Activated gamma-delta T cell treated with Interleukin-2 at 50 U/mL for 16 hours (primary cell): ENCODE data around the gene LRRC27.

Source experiments
- DNase-seq: peaks from one replicate; pipeline ENCODE4 v3.0.0-alpha.2; 2020

LRRC27 gene

GRCh38 chr10:132339276-132339675, 7.3 kb downstream of the LRRC27 start:
- no peak for DNase-seq

- no peak for DNase-seq
These were observed 9.0 kb downstream of the LRRC27 start for GRCh38 chr10:132341017-132341416.

GRCh38 chr10:132341781-132342180, 9.8 kb downstream of the LRRC27 start:
- DNase-seq, result no peak

GRCh38 chr10:132342553-132342952, 10.6 kb downstream of the LRRC27 start:
- no peak for DNase-seq

- no peak for DNase-seq
These were observed 12.4 kb downstream of the LRRC27 start for GRCh38 chr10:132344386-132344785.

- no peak for DNase-seq
These were observed 13.4 kb downstream of the LRRC27 start for GRCh38 chr10:132345345-132345744.

GRCh38 chr10:132346806-132347205, 14.8 kb downstream of the LRRC27 start:
- DNase-seq, result no peak

GRCh38 chr10:132347211-132347930, 15.4 kb downstream of the LRRC27 start:
- DNase-seq, result no peak

GRCh38 chr10:132347931-132348267, 15.9 kb downstream of the LRRC27 start:
- no peak for DNase-seq

GRCh38 chr10:132349766-132350165, 17.8 kb downstream of the LRRC27 start:
- DNase-seq, result no peak

GRCh38 chr10:132350391-132350790, 18.4 kb downstream of the LRRC27 start:
- no peak for DNase-seq

GRCh38 chr10:132350946-132351345, 19.0 kb downstream of the LRRC27 start:
- no peak for DNase-seq

GRCh38 chr10:132351611-132352010, 19.6 kb downstream of the LRRC27 start:
- DNase-seq, result no peak

- DNase-seq, result peak; percentile 75
These were observed 20.7 kb downstream of the LRRC27 start for GRCh38 chr10:132352462-132353308.

- DNase-seq, result no peak
These were observed 21.7 kb downstream of the LRRC27 start for GRCh38 chr10:132353456-132354355.

GRCh38 chr10:132354356-132355094, 22.5 kb downstream of the LRRC27 start:
- DNase-seq, result no peak

- DNase-seq, result no peak
These were observed 23.3 kb downstream of the LRRC27 start for GRCh38 chr10:132355297-132355696.

GRCh38 chr10:132355754-132356153, 23.8 kb downstream of the LRRC27 start:
- DNase-seq, result no peak

- no peak for DNase-seq
These were observed 24.7 kb downstream of the LRRC27 start for GRCh38 chr10:132356621-132357195.

- DNase-seq, result no peak
These were observed 25.5 kb downstream of the LRRC27 start for GRCh38 chr10:132357286-132358058.

GRCh38 chr10:132359305-132360040, 27.5 kb downstream of the LRRC27 start:
- no peak for DNase-seq
